K562 (cell line): ENCODE results near the gene NCOR2. TPM values are rescaled to one million over a fixed set of nuclear protein-coding genes. Genes with fewer than 3 reads are reported as not detected.

Source experiments
- ATAC-seq: fragments of 200-7000 bp; cut with Tn5 transposase; 3 replicates; pipeline ENCODE4 v1.9.1; 2020; ENCODE audit warnings: moderate library complexity
- BruUV-seq: library from RNA; stranded (reverse); fragments of 400-500 nt; replicated peaks from 2 replicates; lab custom pipeline; 2021; lab: Mats Ljungman, UMichigan
- CTCF ChIA-PET: fragments of 300-600 bp; formaldehyde crosslinking; extraction: SDS; loops from one replicate; lab custom pipeline; 2021; ENCODE audit warnings: low intra/inter-chr PET ratio; lab: Yijun Ruan, JAX
- POLR2A ChIA-PET: fragments of 300-600, 350-650 bp; sonication (Branson Sonifier 250); formaldehyde crosslinking; extraction: SDS; loops from one replicate; lab custom pipeline; 2021; ENCODE audit warnings: antibody characterized with exemption, inconsistent platforms; lab: Yijun Ruan, JAX
- DNase-seq, 4 experiments: peaks; one replicate each; pipeline versions ENCODE4 v3.0.0 to v3.0.0-alpha.2; 2011 to 2018; ENCODE audit warnings: low spot score in 3 of 4, mixed read lengths in 3 of 4; ENCODE audit errors: extremely low read depth in 1 of 4
- FAIRE-seq: peaks from 2 replicates; lab custom pipeline; 2011; peaks lifted over from hg19 to GRCh38; lab: Jason Lieb, UNC
- H2AFZ ChIP-seq: 2 replicates; pipeline ENCODE4 v1.6.0; 2011; ENCODE audit warnings: low read depth, low read length, control low read depth, inconsistent platforms
- H3K27ac ChIP-seq: fragments of 200-600 bp; 3 replicates; pipeline ENCODE4 v1.8.0; 2011; ENCODE audit warnings: low read depth, mild to moderate bottlenecking, control low read depth, inconsistent platforms, low read length, moderate library complexity, mixed read lengths; ENCODE audit errors: extremely low read depth
- H3K27me3 ChIP-seq, 2 experiments: fragments of 300-600 bp in 1 of 2; 2 replicates in 1 of 2; 3 replicates in 1 of 2; pipeline versions ENCODE4 v1.6.0 to v1.8.0; 2011; ENCODE audit warnings: inconsistent platforms in 2 of 2, low read length in 2 of 2, mild to moderate bottlenecking in 1 of 2, mixed read lengths in 1 of 2, moderate library complexity in 1 of 2; ENCODE audit not compliant: control insufficient read depth in 2 of 2, insufficient read depth in 2 of 2
- H3K36me3 ChIP-seq: fragments of 300-600 bp; 3 replicates; pipeline ENCODE4 v1.8.0; 2011; ENCODE audit warnings: mild to moderate bottlenecking, low read length, inconsistent platforms; ENCODE audit not compliant: control insufficient read depth, insufficient read depth
- H3K4me1 ChIP-seq, 2 experiments: fragments of 200-600 bp in 1 of 2; replicated peaks in 1 of 2; 2 replicates in 1 of 2; 3 replicates in 1 of 2; pipeline versions ENCODE4 v1.5.1 to v1.8.0; 2011; ENCODE audit warnings: inconsistent platforms in 2 of 2, low read length in 2 of 2, mild to moderate bottlenecking in 1 of 2, mixed read lengths in 1 of 2, moderate library complexity in 1 of 2; ENCODE audit not compliant: control insufficient read depth in 2 of 2, insufficient read depth in 2 of 2
- H3K4me2 ChIP-seq: 2 replicates; pipeline ENCODE4 v1.6.1; 2011; ENCODE audit warnings: low read length, control low read depth, inconsistent platforms, mixed read lengths; ENCODE audit not compliant: insufficient read depth
- H3K4me3 ChIP-seq: fragments of 200-600 bp; sonication (generic), shearing (Covaris generic); 2 replicates; pipeline ENCODE4 v1.5.1; 2016; ENCODE audit warnings: control low read depth, inconsistent platforms
- H3K79me2 ChIP-seq: fragments of 200-600 bp; 3 replicates; pipeline ENCODE4 v1.8.0; 2011; ENCODE audit warnings: low read length, inconsistent platforms; ENCODE audit not compliant: control insufficient read depth, insufficient read depth
- H3K9ac ChIP-seq, 2 experiments: 2 replicates each; pipeline versions ENCODE4 v1.6.0 to v1.6.1; 2011; ENCODE audit warnings: low read depth in 2 of 2, low read length in 2 of 2, control low read depth in 1 of 2, inconsistent platforms in 1 of 2, mild to moderate bottlenecking in 1 of 2, mixed read lengths in 1 of 2; ENCODE audit not compliant: insufficient read depth in 1 of 2
- H3K9me1 ChIP-seq: one replicate; pipeline ENCODE4 v1.6.0; 2011; ENCODE audit warnings: inconsistent platforms, mild to moderate bottlenecking, low read length, moderate library complexity; ENCODE audit not compliant: control insufficient read depth, insufficient read depth
- H3K9me3 ChIP-seq: replicated peaks from 2 replicates; pipeline ENCODE4 v1.5.1; 2011; ENCODE audit warnings: low read depth, low read length, inconsistent platforms; ENCODE audit not compliant: control insufficient read depth, insufficient read depth
- H4K20me1 ChIP-seq: replicated peaks from 2 replicates; pipeline ENCODE4 v1.6.1; 2011; ENCODE audit warnings: low read length, inconsistent platforms, mixed read lengths; ENCODE audit not compliant: control insufficient read depth, insufficient read depth
- BCLAF1 ChIP-seq, 2 experiments: fragments of 450-650 bp in 1 of 2; IDR thresholded peaks; 2 replicates each; pipeline ENCODE4 v1.6.1; 2011 to 2017; ENCODE audit warnings: low read depth in 2 of 2, antibody characterized with exemption in 1 of 2, borderline replicate concordance in 1 of 2, low read length in 1 of 2, mild to moderate bottlenecking in 1 of 2, mixed read lengths in 1 of 2; ENCODE audit not compliant: control insufficient read depth in 1 of 2
- CBX5 ChIP-seq: IDR thresholded peaks from 2 replicates; pipeline ENCODE4 v1.6.1; 2014; ENCODE audit warnings: low read depth, borderline replicate concordance
- CLOCK ChIP-seq: fragments of 250-450 bp; sonication (Bioruptor Pico); IDR thresholded peaks from 2 replicates; pipeline ENCODE4 v1.4.0; 2020; ENCODE audit warnings: mild to moderate bottlenecking, moderate library complexity, borderline replicate concordance
- COPS2 ChIP-seq: fragments of 450-650 bp; conservative IDR thresholded peaks from 2 replicates; pipeline ENCODE4 v1.6.1; 2016; ENCODE audit warnings: mild to moderate bottlenecking, moderate library complexity
- DIDO1 ChIP-seq: fragments of 450-650 bp; IDR thresholded peaks from 2 replicates; pipeline ENCODE4 v1.6.1; 2016; ENCODE audit warnings: low read depth, missing biosample characterization, missing genetic modification characterization
- FOXK1 ChIP-seq: sonication (generic); formaldehyde crosslinking; IDR thresholded peaks from 2 replicates; pipeline ENCODE4 v1.8.0; 2022; ENCODE audit warnings: missing genetic modification reagents, mild to moderate bottlenecking, borderline replicate concordance
- MAFK ChIP-seq: IDR thresholded peaks from 2 replicates; pipeline ENCODE4 v1.6.1; 2011; ENCODE audit warnings: low read length, improper control_type of control experiment
- MBD2 ChIP-seq: sonication (generic); IDR thresholded peaks from 2 replicates; pipeline ENCODE4 v1.6.1; 2016; ENCODE audit warnings: low read depth, borderline replicate concordance
- NFIX ChIP-seq: fragments of 250-450 bp; sonication (Bioruptor Pico); IDR thresholded peaks from 2 replicates; pipeline ENCODE4 v1.4.0; 2020; ENCODE audit warnings: low read depth, mild to moderate bottlenecking, moderate library complexity
- RBM25 ChIP-seq: fragments of 200-400 bp; formaldehyde crosslinking; IDR thresholded peaks from 2 replicates; pipeline ENCODE4 v1.6.1; 2018; ENCODE audit warnings: low read length, low read depth, moderate library complexity; ENCODE audit not compliant: severe bottlenecking
- YBX1 ChIP-seq: fragments of 450-650 bp; IDR thresholded peaks from 2 replicates; pipeline ENCODE4 v1.7.1; 2016; ENCODE audit warnings: mild to moderate bottlenecking
- ZBTB7A ChIP-seq: IDR thresholded peaks from 2 replicates; pipeline ENCODE4 v1.6.1; 2011; ENCODE audit warnings: low read depth, mild to moderate bottlenecking, low read length, moderate library complexity, borderline replicate concordance; ENCODE audit not compliant: control insufficient read depth
- ZNF561 ChIP-seq: fragments of 450-650 bp; formaldehyde crosslinking; conservative IDR thresholded peaks from 2 replicates; pipeline ENCODE4 v1.4.0; 2020; ENCODE audit warnings: mild to moderate bottlenecking, moderate library complexity
- WGBS: fragments of 100-300 bp; shearing (Covaris generic); methylation state at CpG from one replicate; pipeline ENCODE4 v1.1.6; 2016; ENCODE audit warnings: low coverage, mixed read lengths; ENCODE audit not compliant: insufficient coverage; ENCODE audit errors: missing lambda C conversion rate; 5-methylcytosine and 5-hydroxymethylcytosine counted together
- in situ Hi-C: fragments of 300-500 bp; cut with MboI; formaldehyde crosslinking; loops from 4 replicates; pipeline ENCODE4 v1.15.0; 2018; ENCODE audit warnings: inconsistent platforms, mixed read lengths
- intact Hi-C: fragments of 100-400 bp; cut with micrococcal nuclease; formaldehyde crosslinking; loops from 2 replicates; pipeline ENCODE4 v1.14.2; 2022
- polyA plus RNA-seq, 8 experiments: library from polyadenylated mRNA; depleted of rRNA in 4 of 8; stranded (reverse) in 5 of 8; unstranded in 3 of 8; fragments of >200 nt; fragmentation: Nextera tagmentation in 2 of 8; fragmentation: Illumina TruSeq in 1 of 8; extraction: Ambion mirVana in 2 of 8; extraction: Trizol in 1 of 8; gene quantifications; 2 replicates each; pipeline versions ENCODE4 v1.2.1 to v1.2.3, GENCODE V29; 2011 to 2014; ENCODE audit warnings: inconsistent platforms in 1 of 8, missing spikeins in 1 of 8
- total RNA-seq, 7 experiments: library from RNA; depleted of rRNA in 6 of 7; stranded (reverse); fragments of >200 nt in 6 of 7; fragmentation: Illumina TruSeq in 2 of 7; extraction: Trizol in 2 of 7; gene quantifications; 2 replicates each; pipeline versions ENCODE4 v1.2.1 to v1.2.3, GENCODE V29; 2011 to 2021; ENCODE audit warnings: low replicate concordance in 1 of 7

The NCOR2 gene
- total and polyA plus RNA-seq, 9 of the 15 experiments (the other 6 are each of a cell fraction or from before 2014, with no cell fraction given), result 0.18 to 126 (median 8.4) TPM

GRCh38 chr12:124544983-124545382 lies 22.4 kb downstream of the NCOR2 start:
- ATAC-seq, result no peak

GRCh38 chr12:124544311-124544970 lies 23.0 kb downstream of the NCOR2 start:
- H2AFZ ChIP-seq, result no peak overlapping the region
- H3K4me2 ChIP-seq, result no peak overlapping the region
- intact Hi-C loops, result no loop called here
- POLR2A ChIA-PET, result no interaction called here
- H3K27ac ChIP-seq, result no peak overlapping the region
- WGBS, result 60% methylated on average over 15 of the region's 16 CpGs
- in situ Hi-C loops, result no loop called here
- H3K79me2 ChIP-seq, result peaks cover 80% of the 10 kb centered on the region
- H3K9ac ChIP-seq, result no peak overlapping the region; a peak in 1 of 4 replicates
- no peaks in the 10 kb centered on the region for H3K27me3 ChIP-seq
- DNase-seq (no peak), FAIRE-seq (no peak), ATAC-seq (no peak)
- no peak overlapping the region for H3K4me3 ChIP-seq
- H3K9me1 ChIP-seq, result peaks cover 2% of the 10 kb centered on the region
- no peaks in the 10 kb centered on the region for H3K9me3 ChIP-seq
- BruUV-seq, result no TSS peak
- H3K4me1 ChIP-seq, result peaks cover 25 to 66% of the 10 kb centered on the region in 2 experiments
- CTCF ChIA-PET, result no interaction called here
- H3K36me3 ChIP-seq, result no peaks in the 10 kb centered on the region
- H4K20me1 ChIP-seq, result peaks cover 57% of the 10 kb centered on the region
- TF ChIP-seq NFIX (CRISPR knock-in tag) (no peak), BCLAF1 (IDR thresholded peaks at IDR 0.05; ENCODE audit: borderline replicate concordance in 1 of 2, control insufficient read depth in 1 of 2, low read depth in 2 of 2, low read length in 1 of 2) (no peak), CLOCK (CRISPR knock-in tag) (no peak), YBX1 (no peak), DIDO1 (tag) (no peak)

More at GRCh38 chr12:124544983-124545382, 22.4 kb downstream of the NCOR2 start:
- no peaks in the 10 kb centered on the region for H3K36me3 ChIP-seq
- FAIRE-seq, result no peak
- peaks cover 30 to 66% of the 10 kb centered on the region in 2 experiments for H3K4me1 ChIP-seq
- CTCF ChIA-PET, result no interaction called here
- H3K4me2 ChIP-seq, result no peak overlapping the region
- intact Hi-C loops, result no loop called here
- POLR2A ChIA-PET, result interaction anchor here (1.1 kb wide), 1 partner anchor 9 kb away, joined by 4 read pairs; no protein-coding TSS in a partner anchor
- BruUV-seq, result no TSS peak
- DNase-seq, result no peak
- peaks cover 80% of the 10 kb centered on the region for H3K79me2 ChIP-seq
- no peaks in the 10 kb centered on the region for H3K27me3 ChIP-seq
- peaks cover 57% of the 10 kb centered on the region for H4K20me1 ChIP-seq
- H3K9me3 ChIP-seq, result no peaks in the 10 kb centered on the region
- TF ChIP-seq RBM25, result peak; percentile 35
- TF ChIP-seq COPS2, result no peak
- TF ChIP-seq ZNF561, result no peak
- TF ChIP-seq MAFK, result no peak
- no peak for TF ChIP-seq FOXK1 (CRISPR knock-in tag)
- TF ChIP-seq CBX5, result no peak
- no peak for TF ChIP-seq ZBTB7A
- no peak for TF ChIP-seq MBD2
- WGBS, result 74% methylated on average over 8 of the region's 8 CpGs
- H2AFZ ChIP-seq, result no peak overlapping the region
- no peak overlapping the region for H3K4me3 ChIP-seq
- H3K27ac ChIP-seq, result no peak overlapping the region
- H3K9me1 ChIP-seq, result peaks cover 2% of the 10 kb centered on the region
- in situ Hi-C loops, result no loop called here
- H3K9ac ChIP-seq, result peak overlapping the region in 1 of 2 experiments; percentile 65; a peak in 2 of 4 replicates
